ENCODE data around the gene UBALD1. TPM values are rescaled to one million over a fixed set of nuclear protein-coding genes. Genes with fewer than 3 reads are reported as not detected.

The UBALD1 gene
- total RNA-seq, 1 experiment from 2014 or later: 29.9 TPM

- no TSS peak for BruUV-seq (replicated peaks)
- in situ Hi-C loops (cut with HindIII; ENCODE audit: low pct_unique_long_range_greater_than_20kb, low sequenced_read_pairs) (no loop called here), intact Hi-C loops (cut with micrococcal nuclease; ENCODE audit: unreplicated experiment) (no loop called here)
- ChIA-PET CTCF (no interaction called here), POLR2A (no interaction called here)
- DNase-seq (ENCODE audit: low read depth, low spot score) (no peak), ATAC-seq (no peak)
- H3K4me3 ChIP-seq (ENCODE audit: low read depth in 2 of 2, low read length in 2 of 2): no peak overlapping the region
- no peaks in the 10 kb centered on the region; the same call in 1 of the 2 replicates for H3K36me3 ChIP-seq (ENCODE audit: control insufficient read depth, insufficient read depth, low read length)
- H3K27me3 ChIP-seq (ENCODE audit: control insufficient read depth, insufficient read depth, low read length): no peaks in the 10 kb centered on the region
- no peak overlapping the region for H3K27ac ChIP-seq (ENCODE audit: low read length)
- no peaks in the 10 kb centered on the region for H3K4me1 ChIP-seq (ENCODE audit: control insufficient read depth, insufficient read depth, low read length)
- H3K9me3 ChIP-seq (ENCODE audit: control insufficient read depth, insufficient read depth, low read depth, low read length): no peaks in the 10 kb centered on the region
- TF ChIP-seq SIN3A (IDR thresholded peaks at IDR 0.05; ENCODE audit: borderline replicate concordance, insufficient read depth, low read depth, low read length) (no peak), POLR2AphosphoS5 (IDR thresholded peaks at IDR 0.05; ENCODE audit: low read depth, low read length) (no peak), CTCF (IDR thresholded peaks at IDR 0.05) (no peak), TCF7L2 (IDR thresholded peaks at IDR 0.05; ENCODE audit: low read depth, low read length) (no peak), REST (IDR thresholded peaks at IDR 0.05; ENCODE audit: insufficient read depth in 1 of 2, low read depth in 2 of 2, low read length in 1 of 2) (no peak)
These were observed 41.1 kb upstream of the UBALD1 start for GRCh38 chr16:4655801-4656200.

- in situ Hi-C loops (cut with HindIII; ENCODE audit: low pct_unique_long_range_greater_than_20kb, low sequenced_read_pairs) (no loop called here), intact Hi-C loops (cut with micrococcal nuclease; ENCODE audit: unreplicated experiment) (no loop called here)
- H3K9me3 ChIP-seq (ENCODE audit: control insufficient read depth, insufficient read depth, low read depth, low read length): no peaks in the 10 kb centered on the region
- no peaks in the 10 kb centered on the region for H3K27me3 ChIP-seq (ENCODE audit: control insufficient read depth, insufficient read depth, low read length)
- H3K4me1 ChIP-seq (ENCODE audit: control insufficient read depth, insufficient read depth, low read length): no peaks in the 10 kb centered on the region
- DNase-seq (ENCODE audit: low read depth, low spot score) (no peak), ATAC-seq (no peak)
- POLR2A ChIA-PET: no interaction called here
- H3K4me3 ChIP-seq (ENCODE audit: low read depth in 2 of 2, low read length in 2 of 2): no peak overlapping the region
- no peak overlapping the region for H3K27ac ChIP-seq (ENCODE audit: low read length)
- no TSS peak for BruUV-seq (replicated peaks)
- CTCF ChIA-PET: no interaction called here
- TF ChIP-seq REST (IDR thresholded peaks at IDR 0.05; ENCODE audit: insufficient read depth in 1 of 2, low read depth in 2 of 2, low read length in 1 of 2) (no peak), TCF7L2 (IDR thresholded peaks at IDR 0.05; ENCODE audit: low read depth, low read length) (no peak), SIN3A (IDR thresholded peaks at IDR 0.05; ENCODE audit: borderline replicate concordance, insufficient read depth, low read depth, low read length) (no peak), CTCF (IDR thresholded peaks at IDR 0.05) (no peak), POLR2AphosphoS5 (IDR thresholded peaks at IDR 0.05; ENCODE audit: low read depth, low read length) (no peak)
- no peaks in the 10 kb centered on the region; the same call in 1 of the 2 replicates for H3K36me3 ChIP-seq (ENCODE audit: control insufficient read depth, insufficient read depth, low read length)
These were observed 40.4 kb upstream of the UBALD1 start for GRCh38 chr16:4654964-4655590.

Measured in Panc1 (cell line).